H9 (cell line): ENCODE measurements around the gene BIRC6. TPM values are rescaled to one million over a fixed set of nuclear protein-coding genes. Genes with fewer than 3 reads are reported as not detected.

Source experiments
- DNase-seq: peaks from one replicate; pipeline ENCODE4 v3.0.0-alpha.2; 2017
- H2AFZ ChIP-seq: one replicate; pipeline ENCODE4 v1.6.1; 2013; ENCODE audit warnings: mild to moderate bottlenecking, low read length, control low read depth, moderate library complexity
- H2AK5ac ChIP-seq: 2 replicates; pipeline ENCODE4 v1.6.1; 2013; ENCODE audit warnings: low read length, control low read depth, mixed read lengths; ENCODE audit not compliant: insufficient read length
- H2BK120ac ChIP-seq: one replicate; pipeline ENCODE4 v1.6.1; 2013; ENCODE audit warnings: low read depth, mild to moderate bottlenecking, low read length, control low read depth, inconsistent platforms; ENCODE audit not compliant: poor library complexity, severe bottlenecking
- H2BK12ac ChIP-seq: 2 replicates; pipeline ENCODE4 v1.6.1; 2013; ENCODE audit warnings: low read length, control low read depth, mixed read lengths, low read depth; ENCODE audit not compliant: insufficient read length
- H2BK15ac ChIP-seq: 2 replicates; pipeline ENCODE4 v1.6.1; 2013; ENCODE audit warnings: low read depth, low read length, control low read depth
- H2BK20ac ChIP-seq: one replicate; pipeline ENCODE4 v1.6.1; 2013; ENCODE audit warnings: low read depth, mild to moderate bottlenecking, low read length, control low read depth, inconsistent platforms; ENCODE audit not compliant: poor library complexity, severe bottlenecking
- H2BK5ac ChIP-seq: 2 replicates; pipeline ENCODE4 v1.6.1; 2013; ENCODE audit warnings: low read length, control low read depth, mixed read lengths; ENCODE audit not compliant: insufficient read length
- H3K14ac ChIP-seq: 2 replicates; pipeline ENCODE4 v1.6.1; 2013; ENCODE audit warnings: low read length, control low read depth; ENCODE audit not compliant: insufficient read depth
- H3K18ac ChIP-seq: 2 replicates; pipeline ENCODE4 v1.6.1; 2013; ENCODE audit warnings: low read depth, mild to moderate bottlenecking, mixed read lengths, low read length, control low read depth; ENCODE audit not compliant: insufficient read length
- H3K23ac ChIP-seq: 2 replicates; pipeline ENCODE4 v1.6.1; 2013; ENCODE audit warnings: low read length, control low read depth, mixed read lengths, low read depth; ENCODE audit not compliant: insufficient read length
- H3K23me2 ChIP-seq: 2 replicates; pipeline ENCODE4 v1.6.1; 2013; ENCODE audit warnings: low read depth, mild to moderate bottlenecking, mixed read lengths, low read length, control low read depth; ENCODE audit not compliant: insufficient read length, poor library complexity, severe bottlenecking
- H3K27ac ChIP-seq: 2 replicates; pipeline ENCODE4 v1.5.1; 2013; ENCODE audit warnings: low read length, control low read depth, mixed read lengths, low read depth; ENCODE audit not compliant: insufficient read length
- H3K27me3 ChIP-seq: 2 replicates; pipeline ENCODE4 v1.6.1; 2013; ENCODE audit warnings: low read length, control low read depth, inconsistent platforms; ENCODE audit not compliant: insufficient read depth
- H3K4ac ChIP-seq: 2 replicates; pipeline ENCODE4 v1.6.1; 2013; ENCODE audit warnings: low read depth, mild to moderate bottlenecking, control low read depth, inconsistent platforms, low read length, moderate library complexity
- H3K4me1 ChIP-seq: 2 replicates; pipeline ENCODE4 v1.6.1; 2013; ENCODE audit warnings: low read length, control low read depth, inconsistent platforms; ENCODE audit not compliant: insufficient read depth
- H3K4me2 ChIP-seq: 2 replicates; pipeline ENCODE4 v1.6.1; 2013; ENCODE audit warnings: low read length, control low read depth, mixed read lengths; ENCODE audit not compliant: insufficient read length, insufficient read depth
- H3K56ac ChIP-seq: 2 replicates; pipeline ENCODE4 v1.6.1; 2013; ENCODE audit warnings: low read depth, mild to moderate bottlenecking, mixed read lengths, low read length, control low read depth; ENCODE audit not compliant: insufficient read length
- H3K79me1 ChIP-seq: 2 replicates; pipeline ENCODE4 v1.6.1; 2013; ENCODE audit warnings: low read depth, mild to moderate bottlenecking, moderate library complexity, low read length, control low read depth, inconsistent platforms; ENCODE audit not compliant: insufficient read depth, poor library complexity, severe bottlenecking
- H3K79me2 ChIP-seq: 2 replicates; pipeline ENCODE4 v1.6.1; 2013; ENCODE audit warnings: low read length, control low read depth, inconsistent platforms; ENCODE audit not compliant: insufficient read depth
- H3K9ac ChIP-seq: 2 replicates; pipeline ENCODE4 v1.6.1; 2013; ENCODE audit warnings: low read length, control low read depth, mixed read lengths; ENCODE audit not compliant: insufficient read length; ENCODE audit errors: extremely low read depth
- H3K9me3 ChIP-seq: one replicate; pipeline ENCODE4 v1.6.1; 2013; ENCODE audit warnings: low read depth, low read length, inconsistent platforms; ENCODE audit not compliant: control insufficient read depth
- H3T11ph ChIP-seq: one replicate; pipeline ENCODE4 v1.6.1; 2013; ENCODE audit warnings: mild to moderate bottlenecking, low read length, control low read depth, inconsistent platforms
- H4K20me1 ChIP-seq: one replicate; pipeline ENCODE4 v1.6.1; 2013; ENCODE audit not compliant: control insufficient read depth, insufficient read length, insufficient read depth
- H4K5ac ChIP-seq: 2 replicates; pipeline ENCODE4 v1.6.1; 2013; ENCODE audit warnings: low read depth, mild to moderate bottlenecking, mixed read lengths, low read length, control low read depth; ENCODE audit not compliant: insufficient read length
- H4K8ac ChIP-seq: replicated peaks from 2 replicates; pipeline ENCODE4 v1.6.1; 2013; ENCODE audit warnings: low read length, control low read depth, mixed read lengths, low read depth; ENCODE audit not compliant: insufficient read length
- H4K91ac ChIP-seq: 2 replicates; pipeline ENCODE4 v1.6.1; 2013; ENCODE audit warnings: low read depth, mild to moderate bottlenecking, moderate library complexity, mixed read lengths, low read length, control low read depth; ENCODE audit not compliant: insufficient read length
- H3K27ac Mint-ChIP-seq, 3 experiments: 2 replicates in 2 of 3; 3 replicates in 1 of 3; pipeline ENCODE4 v1.8.0; 2020 to 2021; ENCODE audit warnings: mixed read lengths in 3 of 3, mild to moderate bottlenecking in 1 of 3, moderate library complexity in 1 of 3
- H3K27me3 Mint-ChIP-seq: 2 replicates; pipeline ENCODE4 v1.8.0; 2021; ENCODE audit warnings: low read depth, mild to moderate bottlenecking, moderate library complexity, mixed read lengths
- H3K36me3 Mint-ChIP-seq, 3 experiments: 2 replicates in 2 of 3; 3 replicates in 1 of 3; pipeline ENCODE4 v1.8.0; 2020 to 2021; ENCODE audit warnings: low read depth in 3 of 3, mixed read lengths in 3 of 3; ENCODE audit not compliant: insufficient read depth in 1 of 3
- H3K4me1 Mint-ChIP-seq, 2 experiments: 2 replicates each; pipeline ENCODE4 v1.8.0; 2020; ENCODE audit warnings: mixed read lengths in 2 of 2
- H3K4me3 Mint-ChIP-seq, 2 experiments: 2 replicates in 1 of 2; 3 replicates in 1 of 2; pipeline ENCODE4 v1.8.0; 2020 to 2021; ENCODE audit warnings: mild to moderate bottlenecking in 2 of 2, mixed read lengths in 2 of 2, moderate library complexity in 1 of 2
- H3K9me3 Mint-ChIP-seq, 2 experiments: 2 replicates in 1 of 2; 3 replicates in 1 of 2; pipeline ENCODE4 v1.8.0; 2020; ENCODE audit warnings: mild to moderate bottlenecking in 2 of 2, mixed read lengths in 2 of 2, moderate library complexity in 1 of 2
- CTCF ChIP-seq: fragments of 200-600 bp; sonication (generic); conservative IDR thresholded peaks from 3 replicates; pipeline ENCODE4 v1.8.0; 2021; ENCODE audit warnings: antibody characterized with exemption, mild to moderate bottlenecking
- WGBS: extraction: QIAGEN DNeasy Blood & Tissue Kit; methylation state at CpG from one replicate; pipeline ENCODE4 v1.1.7; 2013; ENCODE audit warnings: missing lambda C conversion rate, low lambda C conversion rate, mixed read lengths; ENCODE audit not compliant: insufficient read length; ENCODE audit errors: extremely low coverage; 5-methylcytosine and 5-hydroxymethylcytosine counted together
- total RNA-seq: library from RNA; stranded (reverse); gene quantifications from 2 replicates; pipeline ENCODE4 v1.2.1, GENCODE V29; 2021

BIRC6 gene
- total RNA-seq, 1 experiment from 2014 or later: 78.8 TPM

GRCh38 chr2:32553829-32554432, 197.1 kb downstream of the BIRC6 start:
- Histone ChIP-seq H3K27me3 (no peaks in the 10 kb centered on the region), H2BK15ac (no peak overlapping the region)
- no peak for DNase-seq

More at GRCh38 chr2:32553829-32554432, 197.1 kb downstream of the BIRC6 start:
- Histone ChIP-seq H3K79me1 (no peaks in the 10 kb centered on the region), H3K4me2 (no peak overlapping the region), H3K23me2 (no peaks in the 10 kb centered on the region), H4K20me1 (no peaks in the 10 kb centered on the region), H3K79me2 (no peaks in the 10 kb centered on the region), H3K9me3 (no peaks in the 10 kb centered on the region), H4K5ac (no peak overlapping the region), H4K91ac (no peak overlapping the region), H3K56ac (no peak overlapping the region), H3K27ac (no peak overlapping the region), H3K4me1 (no peaks in the 10 kb centered on the region), H2BK120ac (no peak overlapping the region), H2BK20ac (no peak overlapping the region), H2BK12ac (no peak overlapping the region), H3K9ac (no peak overlapping the region), H3K14ac (no peak overlapping the region), H3K4ac (no peak overlapping the region), H2AK5ac (no peak overlapping the region), H3T11ph (no peak overlapping the region), H3K23ac (no peak overlapping the region), H2BK5ac (no peak overlapping the region), H4K8ac (no peak overlapping the region), H2AFZ (no peak overlapping the region), H3K18ac (no peak overlapping the region)
- peaks cover 0 to 7% (median 4%) of the 10 kb centered on the region in 3 experiments; a peak in 4 of 7 replicates for H3K36me3 Mint-ChIP-seq
- H3K27ac Mint-ChIP-seq: no peak overlapping the region
- TF ChIP-seq CTCF: peak; percentile 82
- no CpG with 5 or more reads among the region's 2 CpGs for WGBS
- no peaks in the 10 kb centered on the region for H3K27me3 Mint-ChIP-seq
- no peaks in the 10 kb centered on the region for H3K4me1 Mint-ChIP-seq
- no peaks in the 10 kb centered on the region for H3K9me3 Mint-ChIP-seq
- H3K4me3 Mint-ChIP-seq: no peak overlapping the region
